K562 (cell line): Measurements from ENCODE around the gene SRGAP3. TPM values are rescaled to one million over a fixed set of nuclear protein-coding genes. Genes with fewer than 3 reads are reported as not detected.

Source experiments
- ATAC-seq: fragments of 200-7000 bp; cut with Tn5 transposase; 3 replicates; pipeline ENCODE4 v1.9.1; 2020; ENCODE audit warnings: moderate library complexity
- BruUV-seq: library from RNA; stranded (reverse); fragments of 400-500 nt; replicated peaks from 2 replicates; lab custom pipeline; 2021; lab: Mats Ljungman, UMichigan
- CTCF ChIA-PET: fragments of 300-600 bp; formaldehyde crosslinking; extraction: SDS; loops from one replicate; lab custom pipeline; 2021; ENCODE audit warnings: low intra/inter-chr PET ratio; lab: Yijun Ruan, JAX
- POLR2A ChIA-PET: fragments of 300-600, 350-650 bp; sonication (Branson Sonifier 250); formaldehyde crosslinking; extraction: SDS; loops from one replicate; lab custom pipeline; 2021; ENCODE audit warnings: antibody characterized with exemption, inconsistent platforms; lab: Yijun Ruan, JAX
- DNase-seq, 4 experiments: peaks; one replicate each; pipeline versions ENCODE4 v3.0.0 to v3.0.0-alpha.2; 2011 to 2018; ENCODE audit warnings: low spot score in 3 of 4, mixed read lengths in 3 of 4; ENCODE audit errors: extremely low read depth in 1 of 4
- FAIRE-seq: peaks from 2 replicates; lab custom pipeline; 2011; peaks lifted over from hg19 to GRCh38; lab: Jason Lieb, UNC
- H2AFZ ChIP-seq: 2 replicates; pipeline ENCODE4 v1.6.0; 2011; ENCODE audit warnings: low read depth, low read length, control low read depth, inconsistent platforms
- H3K27ac ChIP-seq: fragments of 200-600 bp; 3 replicates; pipeline ENCODE4 v1.8.0; 2011; ENCODE audit warnings: low read depth, mild to moderate bottlenecking, control low read depth, inconsistent platforms, low read length, moderate library complexity, mixed read lengths; ENCODE audit errors: extremely low read depth
- H3K27me3 ChIP-seq, 2 experiments: fragments of 300-600 bp in 1 of 2; 2 replicates in 1 of 2; 3 replicates in 1 of 2; pipeline versions ENCODE4 v1.6.0 to v1.8.0; 2011; ENCODE audit warnings: inconsistent platforms in 2 of 2, low read length in 2 of 2, mild to moderate bottlenecking in 1 of 2, mixed read lengths in 1 of 2, moderate library complexity in 1 of 2; ENCODE audit not compliant: control insufficient read depth in 2 of 2, insufficient read depth in 2 of 2
- H3K36me3 ChIP-seq: fragments of 300-600 bp; 3 replicates; pipeline ENCODE4 v1.8.0; 2011; ENCODE audit warnings: mild to moderate bottlenecking, low read length, inconsistent platforms; ENCODE audit not compliant: control insufficient read depth, insufficient read depth
- H3K4me1 ChIP-seq, 2 experiments: fragments of 200-600 bp in 1 of 2; replicated peaks in 1 of 2; 2 replicates in 1 of 2; 3 replicates in 1 of 2; pipeline versions ENCODE4 v1.5.1 to v1.8.0; 2011; ENCODE audit warnings: inconsistent platforms in 2 of 2, low read length in 2 of 2, mild to moderate bottlenecking in 1 of 2, mixed read lengths in 1 of 2, moderate library complexity in 1 of 2; ENCODE audit not compliant: control insufficient read depth in 2 of 2, insufficient read depth in 2 of 2
- H3K4me2 ChIP-seq: 2 replicates; pipeline ENCODE4 v1.6.1; 2011; ENCODE audit warnings: low read length, control low read depth, inconsistent platforms, mixed read lengths; ENCODE audit not compliant: insufficient read depth
- H3K4me3 ChIP-seq: fragments of 200-600 bp; sonication (generic), shearing (Covaris generic); 2 replicates; pipeline ENCODE4 v1.5.1; 2016; ENCODE audit warnings: control low read depth, inconsistent platforms
- H3K79me2 ChIP-seq: fragments of 200-600 bp; 3 replicates; pipeline ENCODE4 v1.8.0; 2011; ENCODE audit warnings: low read length, inconsistent platforms; ENCODE audit not compliant: control insufficient read depth, insufficient read depth
- H3K9ac ChIP-seq, 2 experiments: 2 replicates each; pipeline versions ENCODE4 v1.6.0 to v1.6.1; 2011; ENCODE audit warnings: low read depth in 2 of 2, low read length in 2 of 2, control low read depth in 1 of 2, inconsistent platforms in 1 of 2, mild to moderate bottlenecking in 1 of 2, mixed read lengths in 1 of 2; ENCODE audit not compliant: insufficient read depth in 1 of 2
- H3K9me1 ChIP-seq: one replicate; pipeline ENCODE4 v1.6.0; 2011; ENCODE audit warnings: inconsistent platforms, mild to moderate bottlenecking, low read length, moderate library complexity; ENCODE audit not compliant: control insufficient read depth, insufficient read depth
- H3K9me3 ChIP-seq: replicated peaks from 2 replicates; pipeline ENCODE4 v1.5.1; 2011; ENCODE audit warnings: low read depth, low read length, inconsistent platforms; ENCODE audit not compliant: control insufficient read depth, insufficient read depth
- H4K20me1 ChIP-seq: replicated peaks from 2 replicates; pipeline ENCODE4 v1.6.1; 2011; ENCODE audit warnings: low read length, inconsistent platforms, mixed read lengths; ENCODE audit not compliant: control insufficient read depth, insufficient read depth
- HDAC2 ChIP-seq: fragments of 450-650 bp; IDR thresholded peaks from 2 replicates; pipeline ENCODE4 v1.6.1; 2016; ENCODE audit warnings: mild to moderate bottlenecking
- KAT7 ChIP-seq: sonication (generic); formaldehyde crosslinking; IDR thresholded peaks from 2 replicates; pipeline ENCODE4 v1.8.0; 2022; ENCODE audit warnings: missing genetic modification reagents, mild to moderate bottlenecking, borderline replicate concordance
- KLF1 ChIP-seq: fragments of 450-650 bp; IDR thresholded peaks from 2 replicates; pipeline ENCODE4 v1.6.1; 2016; ENCODE audit warnings: missing genetic modification characterization, missing compliant biosample characterization
- PBX2 ChIP-seq, 2 experiments: IDR thresholded peaks in 1 of 2; conservative IDR thresholded peaks in 1 of 2; 2 replicates each; pipeline ENCODE4 v1.6.1; 2016; ENCODE audit warnings: low read depth in 2 of 2, mild to moderate bottlenecking in 1 of 2, missing compliant biosample characterization in 1 of 2, missing genetic modification characterization in 1 of 2, moderate library complexity in 1 of 2
- RBFOX2 ChIP-seq: fragments of 200-400 bp; formaldehyde crosslinking; IDR thresholded peaks from 2 replicates; pipeline ENCODE4 v1.6.1; 2017; ENCODE audit warnings: low read depth, mild to moderate bottlenecking, low read length, moderate library complexity
- RBM25 ChIP-seq: fragments of 200-400 bp; formaldehyde crosslinking; IDR thresholded peaks from 2 replicates; pipeline ENCODE4 v1.6.1; 2018; ENCODE audit warnings: low read length, low read depth, moderate library complexity; ENCODE audit not compliant: severe bottlenecking
- STAT6 ChIP-seq: sonication (generic); formaldehyde crosslinking; IDR thresholded peaks from 2 replicates; pipeline ENCODE4 v1.8.1; 2023; ENCODE audit warnings: mild to moderate bottlenecking, missing genetic modification reagents
- ZC3H4 ChIP-seq: sonication (generic); formaldehyde crosslinking; IDR thresholded peaks from 2 replicates; pipeline ENCODE4 v1.9.0; 2021; ENCODE audit warnings: missing genetic modification reagents, borderline replicate concordance
- ZNF12 ChIP-seq: sonication (generic); formaldehyde crosslinking; IDR thresholded peaks from 2 replicates; pipeline ENCODE4 v1.4.0; 2020; ENCODE audit warnings: mild to moderate bottlenecking, missing genetic modification reagents
- ZNF274 ChIP-seq: IDR thresholded peaks from 2 replicates; pipeline ENCODE4 v1.6.1; 2011; ENCODE audit warnings: low read depth, mild to moderate bottlenecking, low read length, moderate library complexity, borderline replicate concordance
- WGBS: fragments of 100-300 bp; shearing (Covaris generic); methylation state at CpG from one replicate; pipeline ENCODE4 v1.1.6; 2016; ENCODE audit warnings: low coverage, mixed read lengths; ENCODE audit not compliant: insufficient coverage; ENCODE audit errors: missing lambda C conversion rate; 5-methylcytosine and 5-hydroxymethylcytosine counted together
- in situ Hi-C: fragments of 300-500 bp; cut with MboI; formaldehyde crosslinking; loops from 4 replicates; pipeline ENCODE4 v1.15.0; 2018; ENCODE audit warnings: inconsistent platforms, mixed read lengths
- intact Hi-C: fragments of 100-400 bp; cut with micrococcal nuclease; formaldehyde crosslinking; loops from 2 replicates; pipeline ENCODE4 v1.14.2; 2022
- polyA plus RNA-seq, 8 experiments: library from polyadenylated mRNA; depleted of rRNA in 4 of 8; stranded (reverse) in 5 of 8; unstranded in 3 of 8; fragments of >200 nt; fragmentation: Nextera tagmentation in 2 of 8; fragmentation: Illumina TruSeq in 1 of 8; extraction: Ambion mirVana in 2 of 8; extraction: Trizol in 1 of 8; gene quantifications; 2 replicates each; pipeline versions ENCODE4 v1.2.1 to v1.2.3, GENCODE V29; 2011 to 2014; ENCODE audit warnings: inconsistent platforms in 1 of 8, missing spikeins in 1 of 8
- total RNA-seq, 7 experiments: library from RNA; depleted of rRNA in 6 of 7; stranded (reverse); fragments of >200 nt in 6 of 7; fragmentation: Illumina TruSeq in 2 of 7; extraction: Trizol in 2 of 7; gene quantifications; 2 replicates each; pipeline versions ENCODE4 v1.2.1 to v1.2.3, GENCODE V29; 2011 to 2021; ENCODE audit warnings: low replicate concordance in 1 of 7

SRGAP3 gene
- total and polyA plus RNA-seq, 9 of the 15 experiments (the other 6 are each of a cell fraction or from before 2014, with no cell fraction given): 0.11 to 0.85 (median 0.35) TPM; not detected in 2

DNA sequence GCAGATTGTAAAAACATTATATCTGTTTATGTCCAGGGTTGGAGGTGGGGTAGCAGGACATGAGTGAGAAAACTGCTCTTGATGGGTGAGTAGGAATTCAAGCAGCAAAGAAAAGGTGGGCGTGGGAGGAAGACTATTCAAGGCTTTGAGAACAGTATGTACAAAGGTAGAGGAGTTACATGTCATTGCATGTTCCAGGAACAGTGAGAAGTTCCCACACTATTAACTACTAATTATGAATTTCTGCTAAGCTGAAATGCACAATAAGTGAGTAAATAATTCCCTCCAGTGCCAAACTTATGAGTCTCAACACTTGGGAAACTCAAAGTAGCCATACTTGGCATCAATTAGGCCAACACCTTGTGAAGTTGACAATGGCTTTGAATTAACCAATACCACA lies 80.1 kb downstream of the SRGAP3 start:
- Histone ChIP-seq H3K4me3 (no peak overlapping the region), H3K9me1 (no peaks in the 10 kb centered on the region), H4K20me1 (no peaks in the 10 kb centered on the region), H3K27ac (no peak overlapping the region), H3K9ac (no peak overlapping the region), H3K4me2 (no peak overlapping the region), H3K4me1 (no peaks in the 10 kb centered on the region), H3K9me3 (no peaks in the 10 kb centered on the region), H3K27me3 (peaks cover 19 to 59% of the 10 kb centered on the region in 2 experiments), H3K79me2 (no peaks in the 10 kb centered on the region), H2AFZ (no peak overlapping the region), H3K36me3 (no peaks in the 10 kb centered on the region)
- FAIRE-seq (no peak), DNase-seq (no peak), ATAC-seq (no peak)
- ChIA-PET POLR2A (no interaction called here), CTCF (no interaction called here)
- WGBS: 0% methylated on average over 1 of the region's 1 CpG
- in situ Hi-C loops (no loop called here), intact Hi-C loops (loop anchor here (10.0 kb wide), 1 partner anchor 135 kb away; no protein-coding TSS in a partner anchor)
- BruUV-seq: no TSS peak
- TF ChIP-seq RBFOX2 (no peak), PBX2 (CRISPR knock-in tag; IDR thresholded peaks at IDR 0.05; ENCODE audit: low read depth) (no peak), PBX2 (tag; conservative IDR thresholded peaks at IDR 0.05; ENCODE audit: low read depth) (no peak), KLF1 (tag) (no peak), ZC3H4 (CRISPR knock-in tag) (no peak), HDAC2 (no peak), ZNF12 (CRISPR knock-in tag) (no peak), STAT6 (CRISPR knock-in tag) (no peak), ZNF274 (no peak), RBM25 (no peak), KAT7 (CRISPR knock-in tag) (no peak)
